CD4-positive, alpha-beta T cell treated with Interleukin-4 for 4 hours (primary cell): ENCODE results near the gene GPR85.
"Not testable (repeated sequence)": the region's sequence is repeated elsewhere in the genome, so short reads cannot be mapped to it uniquely, and the experiment has no call there.

ENCODE experiments used
- DNase-seq: peaks from one replicate; pipeline ENCODE4 v3.0.0-alpha.2; 2020

GPR85 gene

GRCh38 chr7:113086431-113086888, at the start of gene GPR85:
TSS of gene GPR85 (minus strand) at chr7:113086827. CDS start at chr7:113084721, 2,106 bp downstream.
- DNase-seq: no peak

GRCh38 chr7:113134025-113134424, 47.4 kb upstream of the GPR85 start:
- no peak for DNase-seq

GRCh38 chr7:113131367-113131766, 44.7 kb upstream of the GPR85 start:
- DNase-seq: no peak

GRCh38 chr7:113128031-113128430, 41.4 kb upstream of the GPR85 start:
- DNase-seq: no peak

- no peak for DNase-seq
These were observed 39.1 kb upstream of the GPR85 start for GRCh38 chr7:113125728-113126127.

GRCh38 chr7:113122744-113123143, 36.1 kb upstream of the GPR85 start:
- DNase-seq: no peak

- DNase-seq: no peak
These were observed 34.0 kb upstream of the GPR85 start for GRCh38 chr7:113120647-113121046.

- DNase-seq: no peak
These were observed 32.8 kb upstream of the GPR85 start for GRCh38 chr7:113119429-113119828.

GRCh38 chr7:113118074-113118959, 31.7 kb upstream of the GPR85 start, which contains the start of gene SMIM30:
TSS of gene SMIM30 (minus strand) at chr7:113118554. CDS start at chr7:113117578, 976 bp downstream.
- DNase-seq: peak; percentile 90

- DNase-seq: not testable (repeated sequence)
These were observed 30.7 kb upstream of the GPR85 start for GRCh38 chr7:113117374-113117774.

- no peak for DNase-seq
These were observed 27.3 kb upstream of the GPR85 start for GRCh38 chr7:113113912-113114311.

GRCh38 chr7:113109718-113110117, 23.1 kb upstream of the GPR85 start:
- no peak for DNase-seq

GRCh38 chr7:113100121-113100603, 13.5 kb upstream of the GPR85 start:
- no peak for DNase-seq

GRCh38 chr7:113099284-113099919, 12.8 kb upstream of the GPR85 start:
- no peak for DNase-seq

- DNase-seq: no peak
These were observed 8.1 kb upstream of the GPR85 start for GRCh38 chr7:113094517-113095249.

GRCh38 chr7:113093561-113093960, 6.9 kb upstream of the GPR85 start:
- DNase-seq: no peak

GRCh38 chr7:113092762-113093161, 6.1 kb upstream of the GPR85 start:
- DNase-seq: no peak

GRCh38 chr7:113087071-113087998, 708 bp upstream of the GPR85 start:
- DNase-seq: peak; percentile 10

- no peak for DNase-seq
These were observed 741 bp downstream of the GPR85 start for GRCh38 chr7:113085781-113086390.

GRCh38 chr7:113084496-113085172, 2.0 kb downstream of the GPR85 start:
- no peak for DNase-seq
